Ureter (tissue), 1 donor: ENCODE measurements around the gene TMEM178B. TPM values are rescaled to one million over a fixed set of nuclear protein-coding genes. Genes with fewer than 3 reads are reported as not detected.
"Not testable (repeated sequence)": the region's sequence is repeated elsewhere in the genome, so short reads cannot be mapped to it uniquely, and the experiment has no call there.

ENCODE experiments used
- DNase-seq: peaks from one replicate; pipeline ENCODE4 v3.0.0-alpha.2; 2020; ENCODE audit warnings: low spot score
- total RNA-seq: library from RNA; stranded (reverse); gene quantifications from one replicate; pipeline ENCODE4 v1.2.4, GENCODE V29; 2023
- donor health status: DM: yes; HTN: yes; CAD: no.

The TMEM178B gene
- total RNA-seq, 1 donor from 2014 or later, result 7.9 TPM

- no peak for DNase-seq
Observed at GRCh38 chr7:141386881-141387280, 313.0 kb downstream of the TMEM178B start.

GRCh38 chr7:141387521-141388217 lies 313.8 kb downstream of the TMEM178B start:
- DNase-seq, result no peak

- no peak for DNase-seq
Observed at GRCh38 chr7:141389140-141389796, 315.4 kb downstream of the TMEM178B start.

GRCh38 chr7:141390339-141390738 lies 316.5 kb downstream of the TMEM178B start:
- no peak for DNase-seq

- DNase-seq, result no peak
Observed at GRCh38 chr7:141393056-141393455, 319.2 kb downstream of the TMEM178B start.

GRCh38 chr7:141397236-141398163 lies 323.6 kb downstream of the TMEM178B start:
- DNase-seq, result no peak

GRCh38 chr7:141400356-141400755 lies 326.5 kb downstream of the TMEM178B start:
- DNase-seq, result no peak

- no peak for DNase-seq
Observed at GRCh38 chr7:141402277-141402996, 328.6 kb downstream of the TMEM178B start.

GRCh38 chr7:141403846-141404245 lies 330.0 kb downstream of the TMEM178B start:
- not testable (repeated sequence) for DNase-seq

GRCh38 chr7:141406347-141406746 lies 332.5 kb downstream of the TMEM178B start:
- DNase-seq, result no peak

- no peak for DNase-seq
Observed at GRCh38 chr7:141407893-141408292, 334.0 kb downstream of the TMEM178B start.

GRCh38 chr7:141408440-141408839 lies 334.6 kb downstream of the TMEM178B start:
- no peak for DNase-seq

- DNase-seq, result no peak
Observed at GRCh38 chr7:141409219-141409618, 335.4 kb downstream of the TMEM178B start.

GRCh38 chr7:141409801-141410329 lies 336.0 kb downstream of the TMEM178B start:
- DNase-seq, result no peak

GRCh38 chr7:141410353-141411000 lies 336.6 kb downstream of the TMEM178B start:
- no peak for DNase-seq

- no peak for DNase-seq
Observed at GRCh38 chr7:141411133-141411532, 337.3 kb downstream of the TMEM178B start.

- no peak for DNase-seq
Observed at GRCh38 chr7:141415999-141416398, 342.1 kb downstream of the TMEM178B start.

GRCh38 chr7:141416650-141417270 lies 342.9 kb downstream of the TMEM178B start:
- no peak for DNase-seq

GRCh38 chr7:141417506-141417905 lies 343.6 kb downstream of the TMEM178B start:
- DNase-seq, result no peak

- DNase-seq, result no peak
Observed at GRCh38 chr7:141418066-141418465, 344.2 kb downstream of the TMEM178B start.
